B cell (primary cell): ENCODE data around the gene SLC66A1. TPM values are rescaled to one million over a fixed set of nuclear protein-coding genes. Genes with fewer than 3 reads are reported as not detected.

Experiments
- ATAC-seq: fragments of 200-7000 bp; cut with Tn5 transposase; one replicate; pipeline ENCODE4 v1.10.0; 2021; ENCODE audit warnings: low read depth, mild to moderate bottlenecking, moderate number of reproducible peaks, moderate library complexity
- CTCF ChIA-PET: fragments of 350-600 bp; sonication (Branson Sonifier 250); formaldehyde crosslinking; loops from one replicate; lab custom pipeline; 2021; ENCODE audit warnings: antibody characterized with exemption, inconsistent platforms; lab: Charles Lee
- POLR2A ChIA-PET: fragments of 350-600 bp; sonication (Branson Sonifier 250); formaldehyde crosslinking; loops from one replicate; lab custom pipeline; 2021; ENCODE audit warnings: antibody characterized with exemption; lab: Charles Lee
- DNase-seq: peaks from one replicate; pipeline ENCODE4 v3.0.0; 2013
- H2AFZ ChIP-seq: 2 replicates; pipeline ENCODE4 v1.6.1; 2012; ENCODE audit warnings: mild to moderate bottlenecking, low read depth, low read length; ENCODE audit not compliant: insufficient read depth, poor library complexity, severe bottlenecking
- H3K27ac ChIP-seq, 2 donors: 1 replicate in 1 of 2; 2 replicates in 1 of 2; pipeline ENCODE4 v1.5.1; 2012 to 2013; ENCODE audit warnings: low read length in 2 of 2, mild to moderate bottlenecking in 2 of 2, moderate library complexity in 1 of 2
- H3K27me3 ChIP-seq, 4 experiments: fragments of 200-600 bp in 1 of 4; sonication (generic) in 1 of 4; replicated peaks in 1 of 4; 1 replicate in 2 of 4; 2 replicates in 2 of 4; pipeline versions ENCODE4 v1.6.1 to v1.7.0; 2013 to 2016; ENCODE audit warnings: low read length in 3 of 4, mild to moderate bottlenecking in 2 of 4, mixed read lengths in 1 of 4, moderate library complexity in 1 of 4; ENCODE audit not compliant: insufficient read depth in 4 of 4, control insufficient read depth in 3 of 4; ENCODE audit errors: control extremely low read depth in 1 of 4
- H3K36me3 ChIP-seq, 2 experiments: replicated peaks in 1 of 2; 1 replicate in 1 of 2; 2 replicates in 1 of 2; pipeline versions ENCODE4 v1.6.1 to v1.7.1; 2013; ENCODE audit warnings: low read length in 1 of 2; ENCODE audit not compliant: insufficient read depth in 2 of 2, control insufficient read depth in 1 of 2; ENCODE audit errors: control extremely low read depth in 1 of 2, extremely low read depth in 1 of 2
- H3K4me1 ChIP-seq, 2 donors: fragments of 200-600 bp in 1 of 2; sonication (generic) in 1 of 2; 1 replicate in 1 of 2; 2 replicates in 1 of 2; pipeline versions ENCODE4 v1.5.1 to v1.6.1; 2013 to 2017; ENCODE audit warnings: low read length in 2 of 2; ENCODE audit not compliant: control insufficient read depth in 2 of 2, insufficient read depth in 2 of 2
- H3K4me2 ChIP-seq: replicated peaks from 2 replicates; pipeline ENCODE3; 2012; ENCODE audit warnings: mild to moderate bottlenecking, low read depth, low read length; ENCODE audit not compliant: poor library complexity, severe bottlenecking
- H3K4me3 ChIP-seq, 5 experiments: fragments of 200-600 bp in 1 of 5; sonication (generic) in 1 of 5; 1 replicate in 3 of 5; 2 replicates in 2 of 5; pipeline versions ENCODE4 v1.5.1 to v1.7.0; 2011 to 2016; ENCODE audit warnings: low read length in 4 of 5, mild to moderate bottlenecking in 4 of 5, low read depth in 2 of 5, control low read depth in 1 of 5, moderate library complexity in 1 of 5; ENCODE audit not compliant: insufficient read depth in 1 of 5; ENCODE audit errors: control extremely low read depth in 1 of 5, extremely low read depth in 1 of 5
- H3K79me2 ChIP-seq: fragments of 200-600 bp; sonication (generic); one replicate; pipeline ENCODE4 v1.6.0; 2016; ENCODE audit warnings: low read length; ENCODE audit not compliant: control insufficient read depth, insufficient read depth
- H3K9ac ChIP-seq: fragments of 200-600 bp; sonication (generic); 2 replicates; pipeline ENCODE4 v1.6.1; 2017; ENCODE audit warnings: mild to moderate bottlenecking, low read length, moderate library complexity
- H3K9me3 ChIP-seq, 3 donors: one replicate each; pipeline versions ENCODE4 v1.6.1 to v1.7.1; 2013; ENCODE audit warnings: low read length in 2 of 3; ENCODE audit not compliant: control insufficient read depth in 2 of 3, insufficient read depth in 1 of 3; ENCODE audit errors: control extremely low read depth in 1 of 3
- H4K20me1 ChIP-seq: 2 replicates; pipeline ENCODE4 v1.6.0; 2012; ENCODE audit warnings: mild to moderate bottlenecking, low read length; ENCODE audit not compliant: insufficient read depth, control insufficient read depth, poor library complexity, severe bottlenecking
- H3K27ac Mint-ChIP-seq: one replicate; pipeline ENCODE4 v1.8.0; 2021; ENCODE audit warnings: mixed read lengths
- H3K27me3 Mint-ChIP-seq: one replicate; pipeline ENCODE4 v1.8.0; 2021; ENCODE audit warnings: mixed read lengths
- H3K4me1 Mint-ChIP-seq: one replicate; pipeline ENCODE4 v1.8.0; 2021; ENCODE audit warnings: mixed read lengths
- H3K4me3 Mint-ChIP-seq: one replicate; pipeline ENCODE4 v1.8.0; 2021; ENCODE audit warnings: mixed read lengths
- H3K9me3 Mint-ChIP-seq: one replicate; pipeline ENCODE4 v1.8.0; 2022; ENCODE audit warnings: mixed read lengths; ENCODE audit not compliant: insufficient read depth
- EZH2 ChIP-seq: IDR thresholded peaks from 2 replicates; pipeline ENCODE4 v1.6.1; 2012; ENCODE audit warnings: borderline replicate concordance, low read depth, mild to moderate bottlenecking, moderate library complexity, low read length; ENCODE audit not compliant: insufficient read depth, poor library complexity, severe bottlenecking
- WGBS: methylation state at CpG from one replicate; pipeline ENCODE4 v1.1.5; 2013; ENCODE audit warnings: missing lambda C conversion rate; ENCODE audit not compliant: insufficient coverage; 5-methylcytosine and 5-hydroxymethylcytosine counted together
- intact Hi-C: fragments of 100-400 bp; cut with micrococcal nuclease; formaldehyde crosslinking; loops from one replicate; pipeline ENCODE4 v1.10.0; 2022
- polyA plus RNA-seq: library from polyadenylated mRNA; depleted of rRNA; stranded (reverse); fragments of >200 nt; gene quantifications from 2 replicates; pipeline ENCODE4 v1.2.3, GENCODE V29; 2012
- total RNA-seq, 2 donors: library from RNA; stranded (reverse); fragments of 120-200 nt in 1 of 2; gene quantifications; 1 replicate in 1 of 2; 2 replicates in 1 of 2; pipeline versions ENCODE4 v1.2.3 to v1.2.4, GENCODE V29; 2013 to 2022
- TF ChIP-seq, protein P1 (sequence below): fragments of 200-600 bp; IDR thresholded peaks from one replicate; pipeline ENCODE4 v1.8.0; 2022; ENCODE audit warnings: antibody characterized with exemption, mild to moderate bottlenecking

SLC66A1 gene
- total and polyA plus RNA-seq, 2 donors (not counting 1 experiment from before 2014, with no cell fraction given) = 24.4 to 26.8 TPM

DNA sequence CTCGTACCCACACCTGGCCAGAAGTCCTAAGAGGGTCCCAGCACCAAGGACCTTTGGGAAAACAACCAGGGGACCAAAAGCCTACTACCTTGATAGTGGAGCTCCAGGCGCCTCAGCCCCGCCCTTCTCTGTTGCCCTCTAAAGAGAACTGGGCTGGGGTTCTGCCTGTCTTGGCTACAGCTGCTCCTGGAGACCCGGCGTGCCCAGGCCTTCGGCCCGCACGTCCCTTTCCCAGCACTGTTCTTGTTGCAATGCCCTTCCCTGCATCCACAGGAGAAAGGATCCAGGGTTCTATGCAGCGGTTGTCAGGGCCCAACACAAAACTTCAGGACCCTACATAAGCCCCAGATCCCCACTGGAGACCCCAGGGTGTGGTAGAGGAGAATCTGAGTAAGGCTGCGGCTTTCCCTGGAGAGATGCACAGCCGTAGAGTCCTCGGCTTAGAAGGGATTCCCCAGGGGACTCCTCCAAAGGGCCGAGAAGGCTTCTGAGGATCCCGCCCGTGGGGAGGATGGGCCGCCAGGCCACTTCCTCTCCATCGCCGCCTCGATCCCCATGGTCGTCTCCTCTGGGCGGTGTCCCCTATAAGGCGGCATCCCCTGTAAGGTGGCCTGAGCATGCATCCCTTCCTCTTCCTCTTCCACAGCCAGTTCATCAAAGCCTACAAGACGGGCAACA lies 12.0 kb downstream of the SLC66A1 start:
- Histone ChIP-seq H3K4me3 (no peak overlapping the region), H3K4me2 (no peak overlapping the region), H3K9me3 (no peaks in the 10 kb centered on the region), H3K36me3 (peaks cover 0 to 49% of the 10 kb centered on the region in 2 experiments), H4K20me1 (peaks cover 15% of the 10 kb centered on the region), H3K4me1 (no peaks in the 10 kb centered on the region), H3K9ac (no peak overlapping the region), H3K27ac (no peak overlapping the region), H3K79me2 (peaks cover 42% of the 10 kb centered on the region), H2AFZ (no peak overlapping the region), H3K27me3 (no peaks in the 10 kb centered on the region)
- Mint-ChIP-seq H3K4me1 (no peaks in the 10 kb centered on the region), H3K27ac (no peak overlapping the region), H3K9me3 (no peaks in the 10 kb centered on the region), H3K27me3 (no peaks in the 10 kb centered on the region), H3K4me3 (no peak overlapping the region)
- DNase-seq (no peak), ATAC-seq (no peak)
- TF ChIP-seq, protein P1, sequence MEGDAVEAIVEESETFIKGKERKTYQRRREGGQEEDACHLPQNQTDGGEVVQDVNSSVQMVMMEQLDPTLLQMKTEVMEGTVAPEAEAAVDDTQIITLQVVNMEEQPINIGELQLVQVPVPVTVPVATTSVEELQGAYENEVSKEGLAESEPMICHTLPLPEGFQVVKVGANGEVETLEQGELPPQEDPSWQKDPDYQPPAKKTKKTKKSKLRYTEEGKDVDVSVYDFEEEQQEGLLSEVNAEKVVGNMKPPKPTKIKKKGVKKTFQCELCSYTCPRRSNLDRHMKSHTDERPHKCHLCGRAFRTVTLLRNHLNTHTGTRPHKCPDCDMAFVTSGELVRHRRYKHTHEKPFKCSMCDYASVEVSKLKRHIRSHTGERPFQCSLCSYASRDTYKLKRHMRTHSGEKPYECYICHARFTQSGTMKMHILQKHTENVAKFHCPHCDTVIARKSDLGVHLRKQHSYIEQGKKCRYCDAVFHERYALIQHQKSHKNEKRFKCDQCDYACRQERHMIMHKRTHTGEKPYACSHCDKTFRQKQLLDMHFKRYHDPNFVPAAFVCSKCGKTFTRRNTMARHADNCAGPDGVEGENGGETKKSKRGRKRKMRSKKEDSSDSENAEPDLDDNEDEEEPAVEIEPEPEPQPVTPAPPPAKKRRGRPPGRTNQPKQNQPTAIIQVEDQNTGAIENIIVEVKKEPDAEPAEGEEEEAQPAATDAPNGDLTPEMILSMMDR = no peak
- no peak for TF ChIP-seq EZH2
- intact Hi-C loops = no loop called here
- ChIA-PET CTCF (no interaction called here), POLR2A (no interaction called here)
- 97% methylated on average over 21 of the region's 23 CpGs for WGBS

DNA sequence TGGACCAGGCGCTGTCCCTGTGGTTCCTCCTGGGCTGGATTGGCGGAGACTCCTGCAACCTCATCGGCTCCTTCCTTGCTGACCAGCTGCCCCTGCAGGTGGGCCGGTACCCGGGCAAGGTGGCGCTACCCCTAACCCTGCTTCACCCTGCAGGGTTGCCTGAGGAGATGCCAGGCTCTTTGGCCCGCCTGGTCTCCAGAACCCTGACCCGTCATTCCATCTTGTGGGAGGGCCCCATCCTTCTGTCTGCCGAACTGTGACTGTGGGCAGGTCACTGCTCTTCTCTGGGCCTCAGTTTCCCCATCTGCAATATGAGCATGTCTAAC lies 12.5 kb downstream of the SLC66A1 start:
- Mint-ChIP-seq H3K27me3 (no peaks in the 10 kb centered on the region), H3K4me1 (no peaks in the 10 kb centered on the region), H3K27ac (no peak overlapping the region), H3K4me3 (no peak overlapping the region), H3K9me3 (no peaks in the 10 kb centered on the region)
- intact Hi-C loops = no loop called here
- no peak overlapping the region for H3K9ac ChIP-seq
- H3K27ac ChIP-seq = no peak overlapping the region
- no peak overlapping the region for H3K4me2 ChIP-seq
- DNase-seq (no peak), ATAC-seq (no peak)
- no peak overlapping the region for H3K4me3 ChIP-seq
- H3K36me3 ChIP-seq = peaks cover 0 to 50% of the 10 kb centered on the region in 2 experiments
- H2AFZ ChIP-seq = no peak overlapping the region
- ChIA-PET POLR2A (no interaction called here), CTCF (no interaction called here)
- WGBS = 99% methylated on average over 9 of the region's 9 CpGs
- no peaks in the 10 kb centered on the region for H3K27me3 ChIP-seq
- TF ChIP-seq EZH2 = no peak
- TF ChIP-seq, protein P1 = no peak
- H3K9me3 ChIP-seq = no peaks in the 10 kb centered on the region
- H4K20me1 ChIP-seq = peaks cover 15% of the 10 kb centered on the region
- no peaks in the 10 kb centered on the region for H3K4me1 ChIP-seq
- peaks cover 42% of the 10 kb centered on the region for H3K79me2 ChIP-seq
